ENCODE results near the gene RPS4Y2.

Gene RPS4Y2

DNA sequence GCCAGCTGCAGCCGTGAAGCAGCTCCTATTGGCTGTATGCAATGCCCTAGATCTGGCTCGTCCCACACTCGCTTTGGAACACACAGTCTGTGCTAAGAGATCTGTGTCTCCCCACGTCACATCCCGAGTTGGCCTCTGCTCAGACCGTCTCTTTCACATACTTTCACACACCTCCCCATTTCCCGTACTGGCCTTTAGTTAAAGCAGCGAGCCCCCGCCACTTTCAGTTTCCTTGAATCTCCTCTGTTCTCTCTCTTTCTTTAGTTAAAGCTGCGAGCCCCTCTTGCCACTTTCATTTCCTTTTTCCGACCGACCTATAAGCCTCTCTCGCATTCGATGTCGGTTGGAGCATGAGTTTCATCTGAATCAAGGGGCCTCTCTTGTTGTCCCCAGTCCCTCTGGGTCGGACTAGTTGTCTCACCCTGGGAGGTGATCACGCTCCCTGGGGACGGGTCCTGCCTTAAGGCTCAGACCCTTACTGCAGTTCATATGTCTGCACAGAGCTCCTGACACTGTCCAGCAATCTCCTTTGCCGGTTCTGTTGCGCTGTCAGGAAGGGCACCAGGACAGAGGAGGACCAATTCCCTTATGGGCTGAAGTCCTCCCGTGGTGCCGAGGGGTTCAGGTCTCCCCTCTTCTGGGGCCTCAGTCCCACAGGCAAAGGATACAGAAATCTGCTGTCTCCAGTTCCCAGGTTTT is 42.6 kb downstream of the RPS4Y2 start:
- Histone ChIP-seq H3K27ac (no peak overlapping the region), H3K4me3 (no peak overlapping the region), H3K9me3 (no peaks in the 10 kb centered on the region), H3K36me3 (no peaks in the 10 kb centered on the region), H3K27me3 (no peaks in the 10 kb centered on the region), H3K4me1 (no peaks in the 10 kb centered on the region)
- TF ChIP-seq, protein P1, sequence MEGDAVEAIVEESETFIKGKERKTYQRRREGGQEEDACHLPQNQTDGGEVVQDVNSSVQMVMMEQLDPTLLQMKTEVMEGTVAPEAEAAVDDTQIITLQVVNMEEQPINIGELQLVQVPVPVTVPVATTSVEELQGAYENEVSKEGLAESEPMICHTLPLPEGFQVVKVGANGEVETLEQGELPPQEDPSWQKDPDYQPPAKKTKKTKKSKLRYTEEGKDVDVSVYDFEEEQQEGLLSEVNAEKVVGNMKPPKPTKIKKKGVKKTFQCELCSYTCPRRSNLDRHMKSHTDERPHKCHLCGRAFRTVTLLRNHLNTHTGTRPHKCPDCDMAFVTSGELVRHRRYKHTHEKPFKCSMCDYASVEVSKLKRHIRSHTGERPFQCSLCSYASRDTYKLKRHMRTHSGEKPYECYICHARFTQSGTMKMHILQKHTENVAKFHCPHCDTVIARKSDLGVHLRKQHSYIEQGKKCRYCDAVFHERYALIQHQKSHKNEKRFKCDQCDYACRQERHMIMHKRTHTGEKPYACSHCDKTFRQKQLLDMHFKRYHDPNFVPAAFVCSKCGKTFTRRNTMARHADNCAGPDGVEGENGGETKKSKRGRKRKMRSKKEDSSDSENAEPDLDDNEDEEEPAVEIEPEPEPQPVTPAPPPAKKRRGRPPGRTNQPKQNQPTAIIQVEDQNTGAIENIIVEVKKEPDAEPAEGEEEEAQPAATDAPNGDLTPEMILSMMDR (IDR thresholded peaks at IDR 0.05), result no peak
- DNase-seq, result no peak
- intact Hi-C loops (cut with DNase I; ENCODE audit: low total_unique reads), result no loop called here

DNA sequence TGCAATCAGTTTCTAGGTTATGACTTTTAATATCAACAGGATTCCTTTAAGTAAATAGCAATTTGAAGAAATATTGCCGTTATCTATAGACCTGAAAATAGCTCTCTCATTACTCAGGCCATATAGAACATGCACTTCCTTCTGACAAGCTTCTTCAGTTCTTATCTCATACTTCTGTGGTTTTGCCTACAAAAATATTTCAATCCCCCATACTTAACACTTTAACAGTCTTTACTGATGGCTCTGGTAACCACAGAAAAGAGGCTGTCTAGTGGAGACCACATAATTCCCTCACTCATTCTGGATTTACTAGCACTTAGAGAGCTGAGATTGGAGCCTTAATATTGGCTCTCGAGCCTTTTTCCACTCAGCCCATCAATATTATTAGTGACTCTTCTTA is 46.8 kb downstream of the RPS4Y2 start:
- no peaks in the 10 kb centered on the region for H3K4me1 ChIP-seq
- intact Hi-C loops (cut with DNase I; ENCODE audit: low total_unique reads), result no loop called here
- H3K27ac ChIP-seq, result no peak overlapping the region
- no peak for DNase-seq
- H3K4me3 ChIP-seq, result no peak overlapping the region
- no peaks in the 10 kb centered on the region for H3K36me3 ChIP-seq
- no peaks in the 10 kb centered on the region for H3K27me3 ChIP-seq
- TF ChIP-seq, protein P1 (IDR thresholded peaks at IDR 0.05), result no peak
- H3K9me3 ChIP-seq, result no peaks in the 10 kb centered on the region

DNA sequence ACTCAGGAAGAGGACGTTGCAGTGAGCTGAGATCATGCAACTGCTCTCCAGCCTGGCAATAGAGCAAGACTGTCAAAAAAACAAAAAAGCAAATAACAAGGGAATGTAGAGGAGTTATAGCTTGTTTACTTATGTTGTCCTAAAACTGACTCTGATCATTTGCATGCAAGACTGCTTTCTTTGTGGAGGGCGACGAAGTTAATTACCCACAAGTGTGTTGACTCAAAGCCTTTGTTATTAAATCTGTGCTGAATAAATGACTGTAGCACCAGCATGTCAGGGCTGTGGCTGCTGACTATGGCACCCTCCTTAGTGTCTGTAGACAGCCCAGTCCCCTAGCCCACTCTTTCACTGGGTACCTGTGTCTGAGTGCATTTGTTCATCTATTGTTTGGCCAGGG is 50.3 kb downstream of the RPS4Y2 start:
- TF ChIP-seq, protein P1 (IDR thresholded peaks at IDR 0.05), result no peak
- H3K9me3 ChIP-seq, result no peaks in the 10 kb centered on the region
- H3K4me3 ChIP-seq, result no peak overlapping the region
- no peaks in the 10 kb centered on the region for H3K4me1 ChIP-seq
- H3K27ac ChIP-seq, result no peak overlapping the region
- no peaks in the 10 kb centered on the region for H3K36me3 ChIP-seq
- intact Hi-C loops (cut with DNase I; ENCODE audit: low total_unique reads), result no loop called here
- DNase-seq, result no peak
- no peaks in the 10 kb centered on the region for H3K27me3 ChIP-seq

GRCh38 chrY:20813459-20813858 is 57.6 kb downstream of the RPS4Y2 start:
- intact Hi-C loops (cut with DNase I; ENCODE audit: low total_unique reads), result no loop called here
- TF ChIP-seq, protein P1 (IDR thresholded peaks at IDR 0.05), result no peak
- no peak overlapping the region for H3K4me3 ChIP-seq
- H3K36me3 ChIP-seq, result no peaks in the 10 kb centered on the region
- H3K4me1 ChIP-seq, result no peaks in the 10 kb centered on the region
- H3K27me3 ChIP-seq, result no peaks in the 10 kb centered on the region
- no peak for DNase-seq
- H3K9me3 ChIP-seq, result no peaks in the 10 kb centered on the region
- no peak overlapping the region for H3K27ac ChIP-seq

DNA sequence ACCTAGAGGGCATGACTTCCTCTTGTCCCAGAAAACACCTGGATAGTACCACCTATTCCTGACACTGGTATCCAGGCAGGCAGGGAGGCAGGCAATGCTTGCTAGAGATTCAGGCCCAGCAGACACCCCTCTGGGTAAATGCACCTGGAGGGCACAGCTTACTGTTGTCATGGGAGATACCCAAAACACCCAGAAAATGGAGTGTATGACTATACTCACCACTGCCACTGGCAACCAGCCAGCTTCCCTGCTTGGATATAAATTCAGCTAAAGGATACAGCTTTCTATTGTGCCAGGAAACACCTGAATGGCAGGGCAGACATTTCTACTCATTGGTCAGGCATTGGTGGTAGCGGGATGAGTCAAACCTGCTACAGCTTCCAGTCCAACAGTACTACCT is 58.9 kb downstream of the RPS4Y2 start:
- no peaks in the 10 kb centered on the region for H3K27me3 ChIP-seq
- no peak for DNase-seq
- no peak overlapping the region for H3K27ac ChIP-seq
- no peaks in the 10 kb centered on the region for H3K4me1 ChIP-seq
- no peaks in the 10 kb centered on the region for H3K36me3 ChIP-seq
- intact Hi-C loops (cut with DNase I; ENCODE audit: low total_unique reads), result no loop called here
- no peak overlapping the region for H3K4me3 ChIP-seq
- no peaks in the 10 kb centered on the region for H3K9me3 ChIP-seq
- TF ChIP-seq, protein P1 (IDR thresholded peaks at IDR 0.05), result no peak

- Histone ChIP-seq H3K4me3 (no peak overlapping the region), H3K9me3 (no peaks in the 10 kb centered on the region), H3K27ac (no peak overlapping the region), H3K27me3 (no peaks in the 10 kb centered on the region), H3K36me3 (no peaks in the 10 kb centered on the region), H3K4me1 (no peaks in the 10 kb centered on the region)
- intact Hi-C loops (cut with DNase I; ENCODE audit: low total_unique reads), result no loop called here
- TF ChIP-seq, protein P1 (IDR thresholded peaks at IDR 0.05), result no peak
- DNase-seq, result no peak
These were observed 61.2 kb downstream of the RPS4Y2 start for GRCh38 chrY:20817067-20817466.

Data from tibial artery (tissue), 4 donors.